ENCODE data around the gene NDUFC2.

GRCh38 chr11:78023426-78023825 is 56.2 kb downstream of the NDUFC2 start:
- TF ChIP-seq EZH2 (IDR thresholded peaks at IDR 0.05; ENCODE audit: low read depth, unreplicated experiment): no peak
- TF ChIP-seq CTCF (conservative IDR thresholded peaks at IDR 0.05; ENCODE audit: low read depth in 2 of 2): no peak
- no peak for TF ChIP-seq POLR2AphosphoS5 (IDR thresholded peaks at IDR 0.05; ENCODE audit: low read depth)
- no peak for TF ChIP-seq NANOG (IDR thresholded peaks at IDR 0.05; ENCODE audit: borderline replicate concordance)
